Pancreas (tissue), 10 donors: ENCODE data around the gene RAX2. TPM values are rescaled to one million over a fixed set of nuclear protein-coding genes. Genes with fewer than 3 reads are reported as not detected.

ENCODE experiments used
- ATAC-seq, 4 donors: fragments of 200-7000 bp; cut with Tn5 transposase; one replicate each; pipeline versions ENCODE4 v1.8.0 to v1.9.1; 2020; ENCODE audit warnings: mild to moderate bottlenecking in 4 of 4, moderate library complexity in 4 of 4
- DNase-seq, 6 donors: peaks; one replicate each; pipeline ENCODE4 v3.0.0-alpha.2; 2020
- FAIRE-seq: peaks from 2 replicates; lab custom pipeline; 2012; peaks lifted over from hg19 to GRCh38; lab: Jason Lieb, UNC
- H3K27ac ChIP-seq, 4 donors: fragments of 200-600 bp; sonication (generic); 1 replicate in 3 of 4; 2 replicates in 1 of 4; pipeline versions ENCODE4 v1.5.0 to v1.8.0; 2020
- H3K27me3 ChIP-seq, 4 donors: fragments of 200-600 bp; one replicate each; pipeline ENCODE4 v1.8.0; 2021
- H3K36me3 ChIP-seq, 3 donors: fragments of 200-600 bp; sonication (generic) in 1 of 3; one replicate each; pipeline versions ENCODE4 v1.5.0 to v1.8.0; 2020 to 2021
- H3K4me1 ChIP-seq, 3 donors: fragments of 200-600 bp; one replicate each; pipeline ENCODE4 v1.8.0; 2021
- H3K4me3 ChIP-seq, 4 donors: fragments of 200-600 bp; sonication (generic) in 2 of 4; one replicate each; pipeline versions ENCODE4 v1.5.0 to v1.8.0; 2020 to 2021
- H3K9me3 ChIP-seq, 4 donors: fragments of 200-600 bp; one replicate each; pipeline ENCODE4 v1.8.0; 2021
- CTCF ChIP-seq, 4 donors: fragments of 200-600 bp; sonication (generic) in 3 of 4; IDR thresholded peaks; one replicate each; pipeline versions ENCODE4 v1.5.0 to v1.8.0; 2021; ENCODE audit warnings: antibody characterized with exemption in 4 of 4
- WGBS, 2 donors: extraction: QIAGEN DNeasy Blood & Tissue Kit; methylation state at CpG; one replicate each; pipeline ENCODE4 v1.1.7; 2013; 5-methylcytosine and 5-hydroxymethylcytosine counted together
- intact Hi-C, 3 donors: fragments of 100-400 bp; cut with DNase I; formaldehyde crosslinking; loops; one replicate each; pipeline versions ENCODE4 v1.11.1 to v1.14.2; 2022
- polyA plus RNA-seq, 2 donors: library from polyadenylated mRNA; stranded (reverse); fragments of 200-250 nt; gene quantifications; one replicate each; pipeline ENCODE4 v1.2.3, GENCODE V29; 2013
- total RNA-seq, 6 donors: library from RNA; stranded (reverse); fragmentation: NEBNext Ultra II Directional in 4 of 6; extraction: Animal tissue kit (Norgen Biotek cat#: 25700) in 4 of 6; gene quantifications; one replicate each; pipeline versions ENCODE4 v1.2.1 to v1.2.4, GENCODE V29; 2021 to 2023
- donor health status: healthy with polysubstance abuse.
- donor health status: DM: no; HTN: no; CAD: no; lungs with moderate emphysema.
- donor health status: DM: no; HTN: no; CAD: no.
- donor health status: control.
- donor health status: control.
- donor health status: Bipolar disorder and iron deficiency.
- donor health status: DM: yes; HTN: yes; CAD: no.
- donor health status: DM: no; HTN: no; CAD: no.
- donor health status: DM: no; HTN: no; CAD: no.
- donor health status: DM: yes; HTN: yes; CAD: no.

RAX2 gene
- total and polyA plus RNA-seq, 8 donors: not detected

GRCh38 chr19:3782903-3783302 lies 10.9 kb upstream of the RAX2 start:
- Histone ChIP-seq H3K27me3 (no peaks in the 10 kb centered on the region), H3K4me1 (no peaks in the 10 kb centered on the region), H3K4me3 (no peak overlapping the region), H3K36me3 (no peaks in the 10 kb centered on the region), H3K27ac (no peak overlapping the region), H3K9me3 (peaks cover 0 to 4% (median 0%) of the 10 kb centered on the region in 4 donors)
- intact Hi-C loops: no loop called here
- ATAC-seq: no peak
- no peak for FAIRE-seq
- no peak for TF ChIP-seq CTCF (IDR thresholded peaks at IDR 0.05)
- 87 to 90% methylated on average over 12 to 13 of the region's 13 CpGs for WGBS, 2 donors
- no peak for DNase-seq

GRCh38 chr19:3782330-3782729 lies 10.3 kb upstream of the RAX2 start:
- DNase-seq (no peak), FAIRE-seq (no peak), ATAC-seq (no peak)
- Histone ChIP-seq H3K27me3 (no peaks in the 10 kb centered on the region), H3K9me3 (peaks cover 0 to 4% (median 0%) of the 10 kb centered on the region in 4 donors), H3K4me3 (no peak overlapping the region), H3K36me3 (no peaks in the 10 kb centered on the region), H3K4me1 (no peaks in the 10 kb centered on the region), H3K27ac (no peak overlapping the region)
- 93 to 100% methylated on average over 1 of the region's 1 CpG for WGBS, 2 donors
- intact Hi-C loops: no loop called here
- no peak for TF ChIP-seq CTCF (IDR thresholded peaks at IDR 0.05)

- ATAC-seq: no peak
- no peak for FAIRE-seq
- WGBS, 2 donors: 98% methylated on average over 2 of the region's 2 CpGs
- no peak for DNase-seq
- no peak for TF ChIP-seq CTCF (IDR thresholded peaks at IDR 0.05)
- no peak overlapping the region for H3K27ac ChIP-seq
- H3K27me3 ChIP-seq: no peaks in the 10 kb centered on the region
- intact Hi-C loops: no loop called here
- H3K36me3 ChIP-seq: no peaks in the 10 kb centered on the region
- H3K9me3 ChIP-seq: peaks cover 0 to 4% (median 0%) of the 10 kb centered on the region in 4 donors
- H3K4me1 ChIP-seq: no peaks in the 10 kb centered on the region
- no peak overlapping the region for H3K4me3 ChIP-seq
These were observed 9.6 kb upstream of the RAX2 start for GRCh38 chr19:3781603-3782002.

GRCh38 chr19:3780786-3781304 lies 8.8 kb upstream of the RAX2 start:
- H3K9me3 ChIP-seq: peaks cover 0 to 4% (median 0%) of the 10 kb centered on the region in 4 donors
- intact Hi-C loops: no loop called here
- 87 to 92% methylated on average over 9 of the region's 9 CpGs for WGBS, 2 donors
- no peak for TF ChIP-seq CTCF (IDR thresholded peaks at IDR 0.05)
- DNase-seq (no peak), FAIRE-seq (no peak), ATAC-seq (no peak)
- no peaks in the 10 kb centered on the region for H3K36me3 ChIP-seq
- H3K4me3 ChIP-seq: no peak overlapping the region
- H3K27me3 ChIP-seq: no peaks in the 10 kb centered on the region
- H3K27ac ChIP-seq: no peak overlapping the region
- no peaks in the 10 kb centered on the region for H3K4me1 ChIP-seq

- ATAC-seq (no peak), DNase-seq (peak in 1 of 6 donors; percentile 69), FAIRE-seq (no peak)
- Histone ChIP-seq H3K4me3 (no peak overlapping the region), H3K27ac (no peak overlapping the region), H3K4me1 (no peaks in the 10 kb centered on the region), H3K27me3 (no peaks in the 10 kb centered on the region), H3K36me3 (no peaks in the 10 kb centered on the region), H3K9me3 (peaks cover 0 to 4% (median 0%) of the 10 kb centered on the region in 4 donors)
- intact Hi-C loops: no loop called here
- no peak for TF ChIP-seq CTCF (IDR thresholded peaks at IDR 0.05)
- 60 to 67% methylated on average over 42 to 44 of the region's 44 CpGs for WGBS, 2 donors
These were observed 7.1 kb upstream of the RAX2 start for GRCh38 chr19:3778899-3779723.
